Astrocyte (in vitro differentiated cells and primary cell): ENCODE results near the gene SCGB1D1. TPM values are rescaled to one million over a fixed set of nuclear protein-coding genes. Genes with fewer than 3 reads are reported as not detected.
A peak's percentile ranks its signal among the peaks of the same experiment; 100 is the strongest.

Experiments used
- DNase-seq: peaks from one replicate; pipeline ENCODE4 v3.0.0-alpha.2; 2010; ENCODE audit warnings: low read depth
- FAIRE-seq: peaks from 2 replicates; lab custom pipeline; 2011; peaks lifted over from hg19 to GRCh38; lab: Jason Lieb, UNC
- H2AFZ ChIP-seq: 2 replicates; pipeline ENCODE4 v1.6.0; 2012; ENCODE audit warnings: low read depth, low read length, inconsistent platforms
- H3K27ac ChIP-seq: 2 replicates; pipeline ENCODE4 v1.5.1; 2011; ENCODE audit warnings: low read depth, low read length, inconsistent platforms
- H3K27me3 ChIP-seq: 2 replicates; pipeline ENCODE4 v1.6.0; 2011; ENCODE audit warnings: low read length, inconsistent platforms; ENCODE audit not compliant: insufficient read depth
- H3K36me3 ChIP-seq: 2 replicates; pipeline ENCODE4 v1.5.1; 2011; ENCODE audit warnings: low read length, inconsistent platforms; ENCODE audit not compliant: insufficient read depth
- H3K4me1 ChIP-seq: 2 replicates; pipeline ENCODE4 v1.5.1; 2011; ENCODE audit warnings: low read length, inconsistent platforms; ENCODE audit not compliant: insufficient read depth
- H3K4me2 ChIP-seq: 2 replicates; pipeline ENCODE4 v1.6.0; 2012; ENCODE audit warnings: low read length, inconsistent platforms
- H3K4me3 ChIP-seq: 2 replicates; pipeline ENCODE4 v1.5.1; 2011; ENCODE audit warnings: low read depth, mild to moderate bottlenecking, low read length, inconsistent platforms; ENCODE audit not compliant: insufficient read depth
- H3K79me2 ChIP-seq: 2 replicates; pipeline ENCODE4 v1.6.0; 2012; ENCODE audit warnings: mild to moderate bottlenecking, low read length, inconsistent platforms; ENCODE audit not compliant: insufficient read depth
- H3K9ac ChIP-seq: 2 replicates; pipeline ENCODE4 v1.6.0; 2012; ENCODE audit warnings: mild to moderate bottlenecking, low read length, inconsistent platforms
- H3K9me3 ChIP-seq: 2 replicates; pipeline ENCODE4 v1.5.1; 2012; ENCODE audit warnings: low read depth, mild to moderate bottlenecking, low read length, inconsistent platforms; ENCODE audit not compliant: insufficient read depth
- H4K20me1 ChIP-seq: 2 replicates; pipeline ENCODE4 v1.6.0; 2012; ENCODE audit warnings: low read length, inconsistent platforms; ENCODE audit not compliant: insufficient read depth
- H3K27ac Mint-ChIP-seq: one replicate; pipeline ENCODE4 v1.8.0; 2021; ENCODE audit warnings: mild to moderate bottlenecking, mixed read lengths; ENCODE audit not compliant: unreplicated experiment
- H3K27me3 Mint-ChIP-seq: one replicate; pipeline ENCODE4 v1.8.0; 2021; ENCODE audit warnings: low read depth, mixed read lengths; ENCODE audit not compliant: unreplicated experiment
- H3K36me3 Mint-ChIP-seq: one replicate; pipeline ENCODE4 v1.8.0; 2021; ENCODE audit warnings: low read depth, mixed read lengths; ENCODE audit not compliant: unreplicated experiment
- H3K4me1 Mint-ChIP-seq: one replicate; pipeline ENCODE4 v1.8.0; 2021; ENCODE audit warnings: low read depth, mixed read lengths; ENCODE audit not compliant: unreplicated experiment
- H3K4me3 Mint-ChIP-seq: one replicate; pipeline ENCODE4 v1.8.0; 2021; ENCODE audit warnings: mild to moderate bottlenecking, moderate library complexity, mixed read lengths; ENCODE audit not compliant: unreplicated experiment
- H3K9me3 Mint-ChIP-seq: one replicate; pipeline ENCODE4 v1.8.0; 2021; ENCODE audit warnings: mild to moderate bottlenecking, mixed read lengths; ENCODE audit not compliant: unreplicated experiment
- EZH2 ChIP-seq: IDR thresholded peaks from 2 replicates; pipeline ENCODE4 v1.6.1; 2012; ENCODE audit warnings: mild to moderate bottlenecking, low read length, inconsistent platforms; ENCODE audit not compliant: insufficient read depth
- total RNA-seq: library from RNA; stranded (reverse); gene quantifications from 2 replicates; pipeline ENCODE4 v1.2.1, GENCODE V29; 2021
- TF ChIP-seq, protein P1 (sequence below): IDR thresholded peaks from 2 replicates; pipeline ENCODE4 v1.5.1; 2011; ENCODE audit warnings: low read depth, mild to moderate bottlenecking, inconsistent platforms, low read length, moderate library complexity; ENCODE audit not compliant: insufficient read depth

SCGB1D1 gene
- total RNA-seq, 1 donor from 2014 or later = not detected

GRCh38 chr11:62148271-62148980 is 41.6 kb upstream of the SCGB1D1 start:
- Histone ChIP-seq H3K27me3 (no peaks in the 10 kb centered on the region), H3K9ac (no peak overlapping the region), H2AFZ (no peak overlapping the region), H4K20me1 (no peaks in the 10 kb centered on the region), H3K27ac (no peak overlapping the region), H3K9me3 (no peaks in the 10 kb centered on the region), H3K4me2 (no peak overlapping the region), H3K4me1 (no peaks in the 10 kb centered on the region), H3K79me2 (no peaks in the 10 kb centered on the region), H3K4me3 (no peak overlapping the region), H3K36me3 (peaks cover 32% of the 10 kb centered on the region)
- DNase-seq = no peak
- Mint-ChIP-seq H3K9me3 (no peaks in the 10 kb centered on the region), H3K27me3 (no peaks in the 10 kb centered on the region), H3K4me3 (no peak overlapping the region), H3K4me1 (no peaks in the 10 kb centered on the region), H3K27ac (no peak overlapping the region), H3K36me3 (peaks cover 26% of the 10 kb centered on the region)
- TF ChIP-seq EZH2 = no peak
- TF ChIP-seq, protein P1, sequence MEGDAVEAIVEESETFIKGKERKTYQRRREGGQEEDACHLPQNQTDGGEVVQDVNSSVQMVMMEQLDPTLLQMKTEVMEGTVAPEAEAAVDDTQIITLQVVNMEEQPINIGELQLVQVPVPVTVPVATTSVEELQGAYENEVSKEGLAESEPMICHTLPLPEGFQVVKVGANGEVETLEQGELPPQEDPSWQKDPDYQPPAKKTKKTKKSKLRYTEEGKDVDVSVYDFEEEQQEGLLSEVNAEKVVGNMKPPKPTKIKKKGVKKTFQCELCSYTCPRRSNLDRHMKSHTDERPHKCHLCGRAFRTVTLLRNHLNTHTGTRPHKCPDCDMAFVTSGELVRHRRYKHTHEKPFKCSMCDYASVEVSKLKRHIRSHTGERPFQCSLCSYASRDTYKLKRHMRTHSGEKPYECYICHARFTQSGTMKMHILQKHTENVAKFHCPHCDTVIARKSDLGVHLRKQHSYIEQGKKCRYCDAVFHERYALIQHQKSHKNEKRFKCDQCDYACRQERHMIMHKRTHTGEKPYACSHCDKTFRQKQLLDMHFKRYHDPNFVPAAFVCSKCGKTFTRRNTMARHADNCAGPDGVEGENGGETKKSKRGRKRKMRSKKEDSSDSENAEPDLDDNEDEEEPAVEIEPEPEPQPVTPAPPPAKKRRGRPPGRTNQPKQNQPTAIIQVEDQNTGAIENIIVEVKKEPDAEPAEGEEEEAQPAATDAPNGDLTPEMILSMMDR = no peak
- FAIRE-seq = no peak

DNA sequence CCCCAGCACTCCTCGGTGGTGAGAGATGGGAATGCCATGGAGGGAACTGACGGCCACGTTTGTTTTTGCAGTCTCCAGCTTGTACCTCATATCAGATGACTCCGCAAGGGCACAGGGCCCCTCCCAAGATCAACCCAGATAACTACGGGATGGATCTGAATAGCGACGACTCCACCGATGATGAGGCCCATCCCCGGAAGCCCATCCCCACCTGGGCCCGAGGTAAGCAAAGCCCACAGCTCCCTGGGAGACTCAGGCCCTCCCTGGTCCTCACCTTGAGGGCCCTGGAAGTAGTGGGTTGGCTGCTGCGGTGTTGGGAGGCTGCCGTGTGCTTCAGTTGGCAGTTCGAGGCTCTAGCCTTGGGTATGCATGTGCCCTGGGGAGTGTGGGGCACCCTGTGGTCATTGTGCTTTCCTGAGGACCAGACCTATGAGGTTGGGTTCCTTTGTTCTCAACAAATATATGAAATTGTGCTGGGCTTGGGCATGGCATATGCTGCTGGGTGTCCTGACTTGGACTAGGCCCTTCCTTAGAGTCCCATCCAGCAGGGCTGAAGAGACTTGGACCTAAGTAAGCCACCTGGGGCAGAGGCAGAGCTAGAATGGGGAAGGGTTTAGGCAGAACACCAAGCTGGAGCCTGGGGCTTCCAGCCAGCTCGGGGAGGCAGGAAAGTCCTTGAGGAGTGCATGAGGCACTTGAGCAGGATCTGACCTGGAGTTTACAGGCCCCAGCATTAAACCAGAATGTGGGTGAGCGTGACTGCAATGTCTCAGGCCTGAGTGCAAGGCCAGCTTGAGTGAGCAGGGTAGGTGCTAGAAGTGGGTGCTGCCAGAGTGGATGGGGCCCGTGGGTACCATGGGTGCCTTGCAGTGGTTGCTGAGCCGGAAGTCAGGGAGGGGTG is 39.8 kb upstream of the SCGB1D1 start:
- Histone ChIP-seq H3K4me1 (no peaks in the 10 kb centered on the region), H3K4me3 (no peak overlapping the region), H4K20me1 (no peaks in the 10 kb centered on the region), H3K27me3 (no peaks in the 10 kb centered on the region), H3K9ac (no peak overlapping the region), H3K4me2 (no peak overlapping the region), H3K9me3 (no peaks in the 10 kb centered on the region), H2AFZ (no peak overlapping the region), H3K79me2 (no peaks in the 10 kb centered on the region), H3K27ac (no peak overlapping the region), H3K36me3 (peaks cover 33% of the 10 kb centered on the region)
- Mint-ChIP-seq H3K9me3 (no peaks in the 10 kb centered on the region), H3K27ac (no peak overlapping the region), H3K4me3 (peak overlapping the region; percentile 47), H3K27me3 (no peaks in the 10 kb centered on the region), H3K36me3 (peaks cover 25% of the 10 kb centered on the region), H3K4me1 (no peaks in the 10 kb centered on the region)
- no peak for TF ChIP-seq EZH2
- TF ChIP-seq, protein P1 = no peak
- FAIRE-seq = no peak
- DNase-seq = no peak
